Measurements from ENCODE around the gene SLC6A11. TPM values are rescaled to one million over a fixed set of nuclear protein-coding genes. Genes with fewer than 3 reads are reported as not detected.

SLC6A11 gene
- total RNA-seq, 2 experiments from 2014 or later = not detected

DNA sequence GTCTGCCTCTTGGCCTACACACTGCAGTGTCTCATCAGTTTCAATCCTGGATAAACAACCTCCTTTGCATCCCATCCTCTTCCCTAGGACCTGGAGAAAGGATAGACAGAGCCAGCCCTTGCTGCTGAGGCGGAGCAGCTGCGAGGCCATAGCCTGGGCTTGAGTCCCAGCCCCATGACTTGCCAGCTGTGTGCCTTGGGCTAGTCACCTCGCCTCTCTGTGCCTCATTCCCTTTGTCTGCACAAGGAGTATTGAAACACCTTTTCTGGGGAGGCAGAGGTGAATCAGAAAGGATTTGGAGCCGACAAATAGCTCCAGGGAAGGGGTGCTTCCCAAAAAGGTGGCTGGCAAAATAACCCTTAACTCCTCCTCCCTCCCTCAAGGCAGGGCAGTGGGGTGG, 111.5 kb downstream of the SLC6A11 start:
- POLR2A ChIA-PET = no interaction called here
- Histone ChIP-seq H3K4me3 (ENCODE audit: low read length) (no peak overlapping the region), H3K36me3 (ENCODE audit: insufficient read depth, low read length) (no peaks in the 10 kb centered on the region), H3K27me3 (ENCODE audit: control insufficient read depth in 1 of 2, insufficient read depth in 2 of 2, low read length in 2 of 2) (peaks cover 0 to 1% of the 10 kb centered on the region in 2 experiments), H3K27ac (ENCODE audit: low read depth in 1 of 2, low read length in 2 of 2) (no peak overlapping the region), H3K9me3 (ENCODE audit: control insufficient read depth in 1 of 2, insufficient read depth in 1 of 2, low read length in 2 of 2) (peaks cover 0 to 14% of the 10 kb centered on the region in 2 experiments), H3K4me1 (ENCODE audit: insufficient read depth, low read length) (no peaks in the 10 kb centered on the region)
- no peaks in the 10 kb centered on the region for H3K9me3 Mint-ChIP-seq
- H3K4me1 Mint-ChIP-seq (ENCODE audit: low read depth) = no peaks in the 10 kb centered on the region
- no peak overlapping the region for H3K4me3 Mint-ChIP-seq
- CTCF ChIA-PET = no interaction called here
- no peak overlapping the region for H3K27ac Mint-ChIP-seq
- ATAC-seq (ENCODE audit: poor library complexity) (no peak), DNase-seq (peak in 1 of 14 experiments; percentile 10)
- TF ChIP-seq, protein P1, sequence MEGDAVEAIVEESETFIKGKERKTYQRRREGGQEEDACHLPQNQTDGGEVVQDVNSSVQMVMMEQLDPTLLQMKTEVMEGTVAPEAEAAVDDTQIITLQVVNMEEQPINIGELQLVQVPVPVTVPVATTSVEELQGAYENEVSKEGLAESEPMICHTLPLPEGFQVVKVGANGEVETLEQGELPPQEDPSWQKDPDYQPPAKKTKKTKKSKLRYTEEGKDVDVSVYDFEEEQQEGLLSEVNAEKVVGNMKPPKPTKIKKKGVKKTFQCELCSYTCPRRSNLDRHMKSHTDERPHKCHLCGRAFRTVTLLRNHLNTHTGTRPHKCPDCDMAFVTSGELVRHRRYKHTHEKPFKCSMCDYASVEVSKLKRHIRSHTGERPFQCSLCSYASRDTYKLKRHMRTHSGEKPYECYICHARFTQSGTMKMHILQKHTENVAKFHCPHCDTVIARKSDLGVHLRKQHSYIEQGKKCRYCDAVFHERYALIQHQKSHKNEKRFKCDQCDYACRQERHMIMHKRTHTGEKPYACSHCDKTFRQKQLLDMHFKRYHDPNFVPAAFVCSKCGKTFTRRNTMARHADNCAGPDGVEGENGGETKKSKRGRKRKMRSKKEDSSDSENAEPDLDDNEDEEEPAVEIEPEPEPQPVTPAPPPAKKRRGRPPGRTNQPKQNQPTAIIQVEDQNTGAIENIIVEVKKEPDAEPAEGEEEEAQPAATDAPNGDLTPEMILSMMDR (IDR thresholded peaks at IDR 0.05) = no peak
- H3K27me3 Mint-ChIP-seq = peaks cover under 1% of the 10 kb centered on the region
- no peaks in the 10 kb centered on the region for H3K36me3 Mint-ChIP-seq (ENCODE audit: low read depth)
- intact Hi-C loops (cut with DNase I, micrococcal nuclease) = no loop called here

GRCh38 chr3:10928407-10928960, 112.5 kb downstream of the SLC6A11 start:
- intact Hi-C loops (cut with DNase I, micrococcal nuclease) = no loop called here
- POLR2A ChIA-PET = no interaction called here
- H3K4me3 ChIP-seq (ENCODE audit: low read length) = no peak overlapping the region
- no peak overlapping the region for H3K4me3 Mint-ChIP-seq
- no peaks in the 10 kb centered on the region for H3K27me3 Mint-ChIP-seq
- TF ChIP-seq, protein P1 (IDR thresholded peaks at IDR 0.05) = no peak
- H3K36me3 ChIP-seq (ENCODE audit: insufficient read depth, low read length) = no peaks in the 10 kb centered on the region
- CTCF ChIA-PET = no interaction called here
- DNase-seq (no peak), ATAC-seq (ENCODE audit: poor library complexity) (no peak)
- H3K27ac Mint-ChIP-seq = no peak overlapping the region
- no peaks in the 10 kb centered on the region for H3K9me3 Mint-ChIP-seq
- H3K27me3 ChIP-seq (ENCODE audit: control insufficient read depth in 1 of 2, insufficient read depth in 2 of 2, low read length in 2 of 2) = no peaks in the 10 kb centered on the region
- no peaks in the 10 kb centered on the region for H3K4me1 Mint-ChIP-seq (ENCODE audit: low read depth)
- H3K9me3 ChIP-seq (ENCODE audit: control insufficient read depth in 1 of 2, insufficient read depth in 1 of 2, low read length in 2 of 2) = peaks cover 0 to 14% of the 10 kb centered on the region in 2 experiments
- no peaks in the 10 kb centered on the region for H3K36me3 Mint-ChIP-seq (ENCODE audit: low read depth)
- no peaks in the 10 kb centered on the region for H3K4me1 ChIP-seq (ENCODE audit: insufficient read depth, low read length)
- H3K27ac ChIP-seq (ENCODE audit: low read depth in 1 of 2, low read length in 2 of 2) = no peak overlapping the region

GRCh38 chr3:10928961-10929471, 113.0 kb downstream of the SLC6A11 start:
- no peaks in the 10 kb centered on the region for H3K4me1 Mint-ChIP-seq (ENCODE audit: low read depth)
- peaks cover 0 to 14% of the 10 kb centered on the region in 2 experiments for H3K9me3 ChIP-seq (ENCODE audit: control insufficient read depth in 1 of 2, insufficient read depth in 1 of 2, low read length in 2 of 2)
- TF ChIP-seq, protein P1 (IDR thresholded peaks at IDR 0.05) = no peak
- H3K36me3 ChIP-seq (ENCODE audit: insufficient read depth, low read length) = no peaks in the 10 kb centered on the region
- no peaks in the 10 kb centered on the region for H3K4me1 ChIP-seq (ENCODE audit: insufficient read depth, low read length)
- no peak overlapping the region for H3K4me3 ChIP-seq (ENCODE audit: low read length)
- H3K36me3 Mint-ChIP-seq (ENCODE audit: low read depth) = no peaks in the 10 kb centered on the region
- no peaks in the 10 kb centered on the region for H3K9me3 Mint-ChIP-seq
- no peak overlapping the region for H3K27ac Mint-ChIP-seq
- ChIA-PET POLR2A (no interaction called here), CTCF (no interaction called here)
- H3K4me3 Mint-ChIP-seq = no peak overlapping the region
- no peak for ATAC-seq (ENCODE audit: poor library complexity)
- no peaks in the 10 kb centered on the region for H3K27me3 ChIP-seq (ENCODE audit: control insufficient read depth in 1 of 2, insufficient read depth in 2 of 2, low read length in 2 of 2)
- intact Hi-C loops (cut with DNase I, micrococcal nuclease) = no loop called here
- no peak overlapping the region for H3K27ac ChIP-seq (ENCODE audit: low read depth in 1 of 2, low read length in 2 of 2)
- peak in 1 of 14 experiments; percentile 19 for DNase-seq
- no peaks in the 10 kb centered on the region for H3K27me3 Mint-ChIP-seq

All from CD4-positive, alpha-beta T cell (primary cell).